HG03432 (cell line): Measurements from ENCODE around the gene PIK3R6.

Source experiments
- ATAC-seq: cut with Tn5 transposase; IDR thresholded peaks from one replicate; pipeline ENCODE4 v1.9.1; 2021; ENCODE audit warnings: mild to moderate bottlenecking, moderate library complexity; ENCODE audit not compliant: unreplicated experiment

PIK3R6 gene

DNA sequence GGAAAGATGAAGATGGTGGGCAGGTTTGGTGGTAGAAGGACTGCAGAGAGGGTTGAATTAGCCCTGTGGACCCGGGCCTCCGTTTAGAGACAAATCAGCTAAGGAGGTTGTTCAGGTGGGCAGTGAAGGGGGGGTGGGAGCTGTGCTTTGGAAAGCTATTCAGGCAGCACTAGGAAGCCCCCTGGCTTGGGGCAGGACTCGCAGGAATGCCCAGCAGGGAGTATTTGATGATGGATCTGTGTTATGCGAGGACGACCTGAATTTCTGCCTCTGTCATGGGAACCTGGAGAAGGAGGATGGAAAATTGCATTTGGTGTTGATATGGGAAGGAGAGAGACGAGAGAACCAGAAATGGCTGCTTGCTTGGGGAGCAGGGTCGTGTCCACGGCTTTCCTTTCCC is 112.6 kb downstream of the PIK3R6 start:
- ATAC-seq, result no peak

DNA sequence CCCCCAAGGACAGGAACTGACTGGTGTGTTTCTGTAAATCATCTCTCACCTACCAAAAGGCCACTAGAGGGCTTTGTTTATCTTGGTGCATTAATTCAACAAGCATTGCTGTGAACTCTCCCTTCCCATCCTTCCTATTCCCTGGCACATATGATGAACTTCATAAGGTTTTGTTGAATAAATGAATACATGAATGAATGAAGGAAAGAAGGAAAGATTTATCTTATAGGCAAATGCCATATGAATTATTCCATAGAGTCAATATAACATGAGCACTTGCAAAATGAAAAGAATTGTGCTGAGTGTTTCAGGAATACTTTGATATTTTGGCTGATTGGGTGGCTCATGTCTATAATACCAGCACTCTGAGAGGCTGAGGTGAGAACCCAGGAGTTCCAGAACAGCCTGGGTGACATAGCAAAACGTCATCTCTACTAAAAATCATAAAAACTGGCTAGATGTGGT is 113.5 kb downstream of the PIK3R6 start:
- no peak for ATAC-seq

DNA sequence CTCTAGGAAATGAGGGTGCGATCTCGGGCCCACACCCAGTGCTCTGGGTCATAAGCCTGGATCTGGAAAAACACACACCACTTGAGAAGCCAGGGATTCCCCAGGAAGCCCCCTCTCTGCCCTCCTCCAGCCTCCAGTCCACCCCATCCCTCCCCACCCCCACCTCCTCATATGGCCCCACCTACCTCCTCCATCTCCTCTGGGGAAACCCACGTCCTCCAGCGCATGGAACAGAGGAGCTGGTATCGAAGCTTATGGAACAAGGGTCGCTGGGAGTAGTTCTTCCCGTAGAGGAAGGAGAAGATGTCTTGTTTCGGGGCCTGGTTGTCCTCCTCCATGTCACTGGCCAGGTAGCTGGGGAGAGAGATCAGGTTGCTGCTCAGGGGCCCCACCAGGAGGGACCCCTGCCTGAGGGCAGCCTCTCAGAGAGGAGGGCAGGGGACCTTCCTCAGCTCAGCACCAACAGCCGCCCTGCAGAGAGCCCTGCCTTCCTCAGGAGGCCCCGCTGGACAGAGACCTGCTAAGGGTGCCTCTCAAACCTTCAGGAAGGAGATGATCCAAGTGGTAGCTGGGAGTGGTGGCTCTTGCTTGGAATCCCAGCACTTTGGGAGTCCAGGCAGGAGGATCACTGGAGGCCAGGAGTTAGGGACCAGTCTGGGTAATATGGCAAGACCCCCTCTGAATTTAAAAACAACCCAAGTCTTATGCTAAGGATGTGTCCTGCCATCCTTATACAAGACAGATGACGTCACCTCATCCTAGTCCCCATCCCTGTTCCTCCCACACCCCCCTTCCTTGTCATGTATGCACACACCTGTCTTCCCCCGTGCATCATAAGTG is 114.1 kb downstream of the PIK3R6 start:
- no peak for ATAC-seq
